ENCODE data around the gene KDM4E. TPM values are rescaled to one million over a fixed set of nuclear protein-coding genes. Genes with fewer than 3 reads are reported as not detected.

Gene KDM4E
- total RNA-seq, 1 donor from 2014 or later, result not detected

DNA sequence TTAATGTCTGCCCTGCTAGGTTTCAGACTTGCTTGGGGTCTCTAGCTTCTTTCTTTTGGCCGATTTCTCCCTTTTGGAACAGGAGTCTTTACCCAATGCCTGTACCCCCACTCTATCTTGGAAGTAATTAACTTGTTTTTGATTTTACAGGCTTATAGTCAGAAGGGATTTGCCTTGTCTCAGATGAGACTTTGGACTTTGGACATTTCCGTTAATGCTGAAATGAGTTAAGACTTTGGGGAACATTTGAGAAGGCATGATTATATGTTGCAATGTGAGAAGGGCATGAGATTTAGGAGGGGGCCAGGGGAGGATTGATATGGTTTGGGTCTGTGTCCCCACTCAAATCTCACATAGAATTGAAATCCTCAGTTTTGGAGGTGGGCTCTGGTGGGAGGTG lies 29.3 kb downstream of the KDM4E start:
- no peak overlapping the region for H3K4me3 Mint-ChIP-seq
- H3K27ac Mint-ChIP-seq, result no peak overlapping the region
- DNase-seq (ENCODE audit: low spot score in 2 of 2, unreplicated experiment in 2 of 2), result no peak
- TF ChIP-seq, protein P1, sequence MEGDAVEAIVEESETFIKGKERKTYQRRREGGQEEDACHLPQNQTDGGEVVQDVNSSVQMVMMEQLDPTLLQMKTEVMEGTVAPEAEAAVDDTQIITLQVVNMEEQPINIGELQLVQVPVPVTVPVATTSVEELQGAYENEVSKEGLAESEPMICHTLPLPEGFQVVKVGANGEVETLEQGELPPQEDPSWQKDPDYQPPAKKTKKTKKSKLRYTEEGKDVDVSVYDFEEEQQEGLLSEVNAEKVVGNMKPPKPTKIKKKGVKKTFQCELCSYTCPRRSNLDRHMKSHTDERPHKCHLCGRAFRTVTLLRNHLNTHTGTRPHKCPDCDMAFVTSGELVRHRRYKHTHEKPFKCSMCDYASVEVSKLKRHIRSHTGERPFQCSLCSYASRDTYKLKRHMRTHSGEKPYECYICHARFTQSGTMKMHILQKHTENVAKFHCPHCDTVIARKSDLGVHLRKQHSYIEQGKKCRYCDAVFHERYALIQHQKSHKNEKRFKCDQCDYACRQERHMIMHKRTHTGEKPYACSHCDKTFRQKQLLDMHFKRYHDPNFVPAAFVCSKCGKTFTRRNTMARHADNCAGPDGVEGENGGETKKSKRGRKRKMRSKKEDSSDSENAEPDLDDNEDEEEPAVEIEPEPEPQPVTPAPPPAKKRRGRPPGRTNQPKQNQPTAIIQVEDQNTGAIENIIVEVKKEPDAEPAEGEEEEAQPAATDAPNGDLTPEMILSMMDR (IDR thresholded peaks at IDR 0.05; ENCODE audit: unreplicated experiment), result no peak
- peaks cover 3% of the 10 kb centered on the region for H3K9me3 Mint-ChIP-seq
- H3K36me3 Mint-ChIP-seq, result no peaks in the 10 kb centered on the region
- H3K4me1 Mint-ChIP-seq, result peaks cover 7% of the 10 kb centered on the region
- peaks cover 25% of the 10 kb centered on the region for H3K27me3 Mint-ChIP-seq (ENCODE audit: low read depth)

DNA sequence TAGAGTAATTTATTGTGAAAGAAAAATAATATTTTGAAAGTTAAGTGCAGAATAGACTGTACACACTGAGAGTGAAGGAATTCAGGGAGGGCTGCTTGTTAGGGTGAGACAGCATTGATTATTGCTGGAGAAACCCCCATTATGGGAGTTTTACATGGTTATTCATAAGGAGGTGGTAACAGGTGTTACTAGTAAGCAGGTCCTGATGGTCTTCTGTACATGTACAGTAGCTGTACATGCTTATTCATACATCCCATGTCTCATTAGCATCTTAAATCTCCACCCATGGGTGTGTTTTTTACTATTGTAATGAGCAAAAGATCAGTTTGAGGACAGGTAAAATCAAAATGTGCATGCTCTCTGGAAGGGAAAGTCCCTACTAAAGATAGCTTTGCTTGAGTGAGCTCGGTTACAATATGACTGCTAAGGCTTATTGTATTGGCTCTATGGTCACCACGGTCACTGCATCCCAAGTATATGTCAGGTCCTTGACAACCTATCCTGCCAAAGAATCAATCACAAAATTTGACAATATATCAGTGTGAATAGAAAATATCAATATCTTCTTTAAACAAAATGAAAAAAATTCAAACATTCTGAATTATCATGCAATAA lies 30.3 kb downstream of the KDM4E start:
- no peak for DNase-seq (ENCODE audit: low spot score in 2 of 2, unreplicated experiment in 2 of 2)
- TF ChIP-seq, protein P1 (IDR thresholded peaks at IDR 0.05; ENCODE audit: unreplicated experiment), result no peak
- Mint-ChIP-seq H3K4me1 (peaks cover 7% of the 10 kb centered on the region), H3K9me3 (peaks cover 3% of the 10 kb centered on the region), H3K27ac (no peak overlapping the region), H3K27me3 (ENCODE audit: low read depth) (peaks cover 27% of the 10 kb centered on the region), H3K36me3 (no peaks in the 10 kb centered on the region), H3K4me3 (no peak overlapping the region)

DNA sequence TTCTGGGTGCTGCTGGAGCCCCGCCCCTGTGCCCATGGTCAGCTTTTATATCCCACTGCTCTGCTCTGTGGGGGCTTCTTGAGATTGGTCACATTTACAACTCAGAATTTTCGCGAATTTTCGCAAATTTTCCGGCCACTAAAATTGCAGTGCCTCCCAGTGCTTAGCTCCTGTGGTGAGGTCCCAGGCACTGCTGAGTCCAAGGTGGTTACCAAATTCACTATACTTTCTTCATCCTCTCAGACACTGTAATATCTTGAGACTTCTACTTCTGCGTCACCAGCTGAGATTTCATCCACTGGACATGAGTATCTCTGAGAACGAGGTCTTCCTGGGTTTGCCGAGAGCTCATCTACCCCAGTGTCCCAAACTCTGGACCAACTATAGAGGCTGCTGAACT lies 32.9 kb downstream of the KDM4E start:
- peaks cover 7% of the 10 kb centered on the region for H3K4me1 Mint-ChIP-seq
- H3K9me3 Mint-ChIP-seq, result peaks cover 3% of the 10 kb centered on the region
- no peaks in the 10 kb centered on the region for H3K36me3 Mint-ChIP-seq
- H3K4me3 Mint-ChIP-seq, result no peak overlapping the region
- DNase-seq (ENCODE audit: low spot score in 2 of 2, unreplicated experiment in 2 of 2), result no peak
- TF ChIP-seq, protein P1 (IDR thresholded peaks at IDR 0.05; ENCODE audit: unreplicated experiment), result no peak
- H3K27ac Mint-ChIP-seq, result no peak overlapping the region
- H3K27me3 Mint-ChIP-seq (ENCODE audit: low read depth), result peaks cover 30% of the 10 kb centered on the region

DNA sequence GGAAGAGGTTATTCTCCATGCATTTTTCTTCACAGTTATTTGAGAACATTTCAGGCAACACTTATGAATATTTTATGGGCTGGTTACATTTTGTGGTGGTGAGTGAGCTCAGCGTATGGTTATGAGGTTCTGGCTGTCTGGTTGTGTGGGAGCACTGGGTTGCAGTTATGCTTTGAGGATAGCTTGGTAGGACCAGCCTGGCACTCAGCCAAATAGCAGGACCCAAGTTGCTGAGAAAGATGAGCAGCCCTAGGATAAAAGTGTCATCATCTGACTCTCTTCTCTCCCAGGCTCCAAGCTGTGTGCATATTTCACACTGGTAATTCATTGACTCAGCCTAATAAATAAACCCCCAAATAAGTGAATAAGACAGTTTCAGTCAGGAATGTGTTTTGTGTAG lies 33.6 kb downstream of the KDM4E start:
- H3K9me3 Mint-ChIP-seq, result no peaks in the 10 kb centered on the region
- TF ChIP-seq, protein P1 (IDR thresholded peaks at IDR 0.05; ENCODE audit: unreplicated experiment), result no peak
- no peak overlapping the region for H3K27ac Mint-ChIP-seq
- H3K4me1 Mint-ChIP-seq, result peaks cover 7% of the 10 kb centered on the region
- no peaks in the 10 kb centered on the region for H3K36me3 Mint-ChIP-seq
- no peak overlapping the region for H3K4me3 Mint-ChIP-seq
- peaks cover 25% of the 10 kb centered on the region for H3K27me3 Mint-ChIP-seq (ENCODE audit: low read depth)
- DNase-seq (ENCODE audit: low spot score in 2 of 2, unreplicated experiment in 2 of 2), result no peak

DNA sequence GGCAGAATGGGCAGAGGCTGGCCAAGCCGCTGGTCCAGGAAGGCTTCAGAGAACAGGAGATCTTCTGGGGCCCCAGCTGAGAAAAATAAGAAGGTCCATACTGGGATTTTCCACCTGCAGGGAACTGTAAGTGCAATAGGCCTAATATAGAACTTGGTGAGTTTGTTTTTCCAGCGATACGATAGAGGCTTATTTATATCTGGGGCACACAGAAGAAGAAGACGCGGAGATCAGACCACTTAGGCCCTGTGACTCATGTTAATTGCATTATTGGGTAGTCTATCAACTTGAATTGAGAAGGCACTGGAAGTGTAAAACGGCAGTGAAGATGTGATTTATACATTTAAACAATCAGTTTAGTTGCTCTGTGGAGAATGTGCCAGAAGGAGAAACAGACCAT lies 34.0 kb downstream of the KDM4E start:
- H3K4me1 Mint-ChIP-seq, result peaks cover 7% of the 10 kb centered on the region
- DNase-seq (ENCODE audit: low spot score in 2 of 2, unreplicated experiment in 2 of 2), result no peak
- TF ChIP-seq, protein P1 (IDR thresholded peaks at IDR 0.05; ENCODE audit: unreplicated experiment), result no peak
- no peak overlapping the region for H3K27ac Mint-ChIP-seq
- H3K4me3 Mint-ChIP-seq, result no peak overlapping the region
- no peaks in the 10 kb centered on the region for H3K9me3 Mint-ChIP-seq
- no peaks in the 10 kb centered on the region for H3K36me3 Mint-ChIP-seq
- H3K27me3 Mint-ChIP-seq (ENCODE audit: low read depth), result peaks cover 21% of the 10 kb centered on the region

DNA sequence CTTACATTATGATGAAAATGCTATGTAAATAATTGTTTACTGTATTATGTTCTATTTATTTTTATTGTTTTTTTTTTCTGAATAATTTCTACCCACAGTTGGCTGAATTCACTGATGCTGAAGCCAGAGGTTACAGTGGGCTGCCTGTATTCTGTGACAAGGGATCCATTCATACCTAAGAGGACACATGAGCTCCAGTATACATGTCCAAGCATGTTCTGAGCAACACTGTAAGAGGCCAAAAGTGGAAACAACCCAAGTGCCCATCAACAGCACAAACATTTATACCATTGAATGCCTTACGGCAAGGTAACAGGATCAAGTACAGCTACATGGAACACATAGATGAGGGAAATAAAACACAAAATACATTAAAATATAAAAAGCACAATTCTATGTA lies 40.3 kb downstream of the KDM4E start:
- H3K27ac Mint-ChIP-seq, result no peak overlapping the region

More for the DNA sequence above, 40.3 kb downstream of the KDM4E start:
- H3K4me3 Mint-ChIP-seq, result no peak overlapping the region
- peaks cover 19% of the 10 kb centered on the region for H3K4me1 Mint-ChIP-seq
- no peaks in the 10 kb centered on the region for H3K9me3 Mint-ChIP-seq
- no peak for DNase-seq (ENCODE audit: low spot score in 2 of 2, unreplicated experiment in 2 of 2)
- no peaks in the 10 kb centered on the region for H3K36me3 Mint-ChIP-seq
- TF ChIP-seq, protein P1 (IDR thresholded peaks at IDR 0.05; ENCODE audit: unreplicated experiment), result no peak
- peaks cover 5% of the 10 kb centered on the region for H3K27me3 Mint-ChIP-seq (ENCODE audit: low read depth)

All from mesothelial cell of epicardium (in vitro differentiated cells).